Measurements from ENCODE around the gene CFAP70.

Gene CFAP70

GRCh38 chr10:73215749-73216148, 142.9 kb downstream of the CFAP70 start:
- no peak for DNase-seq (ENCODE audit: low read depth in 2 of 2)

- no peak for DNase-seq (ENCODE audit: low read depth in 2 of 2)
Measured at GRCh38 chr10:73211106-73211811, 147.4 kb downstream of the CFAP70 start.

- no peak for DNase-seq (ENCODE audit: low read depth in 2 of 2)
Measured at GRCh38 chr10:73210395-73211105, 148.1 kb downstream of the CFAP70 start.

GRCh38 chr10:73209705-73210104, 149.0 kb downstream of the CFAP70 start:
- DNase-seq (ENCODE audit: low read depth in 2 of 2), result no peak

- DNase-seq (ENCODE audit: low read depth in 2 of 2), result no peak
Measured at GRCh38 chr10:73207883-73208282, 150.8 kb downstream of the CFAP70 start.

- no peak for DNase-seq (ENCODE audit: low read depth in 2 of 2)
Measured at GRCh38 chr10:73206385-73206784, 152.3 kb downstream of the CFAP70 start.

GRCh38 chr10:73205890-73206289, 152.8 kb downstream of the CFAP70 start:
- no peak for DNase-seq (ENCODE audit: low read depth in 2 of 2)

- no peak for DNase-seq (ENCODE audit: low read depth in 2 of 2)
Measured at GRCh38 chr10:73205081-73205480, 153.6 kb downstream of the CFAP70 start.
